ENCODE results near the gene ATP5PD.
"Not testable (repeated sequence)": the region's sequence is repeated elsewhere in the genome, so short reads cannot be mapped to it uniquely, and the experiment has no call there.

The ATP5PD gene

DNA sequence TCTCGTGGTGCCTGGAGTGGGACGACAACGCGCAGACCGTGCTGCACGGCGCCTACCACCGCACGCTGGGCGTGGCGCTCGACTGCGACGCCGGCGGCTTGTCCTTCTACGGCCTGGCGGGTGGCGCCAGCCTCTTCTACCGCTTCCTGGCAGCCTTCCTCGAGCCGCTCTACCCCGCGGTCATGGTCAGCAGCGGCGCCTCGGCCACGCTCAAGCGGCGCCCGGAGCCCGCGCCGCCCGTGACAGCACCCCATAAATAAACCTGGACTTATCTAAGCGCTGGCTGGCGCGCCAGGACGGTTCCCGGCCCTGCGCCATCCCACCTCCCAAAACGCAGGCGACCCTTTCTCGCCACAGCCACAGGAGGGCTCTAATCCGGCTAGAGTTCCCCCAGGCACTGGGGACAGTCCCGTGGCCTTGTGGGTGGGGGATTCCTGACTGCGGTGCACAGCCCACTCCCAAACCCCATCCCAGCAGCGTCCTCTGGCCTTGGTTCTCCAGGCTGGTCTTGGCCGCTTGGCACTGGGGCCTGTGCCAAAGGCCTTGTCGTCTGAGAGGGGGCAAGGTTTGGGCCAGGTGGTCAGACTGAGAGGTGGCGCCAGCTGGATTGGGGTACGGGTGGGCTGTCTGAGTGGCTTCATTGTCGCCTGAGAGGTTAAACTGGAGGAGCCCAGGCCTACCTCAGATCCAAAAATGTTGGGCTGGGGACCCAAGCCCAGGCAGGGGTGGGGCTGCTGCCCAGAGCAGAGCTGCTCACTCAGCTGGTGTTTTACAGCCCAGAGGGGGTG is 30.9 kb upstream of the ATP5PD start:
- H3K4me3 ChIP-seq (ENCODE audit: low read depth, low read length): no peak overlapping the region

DNA sequence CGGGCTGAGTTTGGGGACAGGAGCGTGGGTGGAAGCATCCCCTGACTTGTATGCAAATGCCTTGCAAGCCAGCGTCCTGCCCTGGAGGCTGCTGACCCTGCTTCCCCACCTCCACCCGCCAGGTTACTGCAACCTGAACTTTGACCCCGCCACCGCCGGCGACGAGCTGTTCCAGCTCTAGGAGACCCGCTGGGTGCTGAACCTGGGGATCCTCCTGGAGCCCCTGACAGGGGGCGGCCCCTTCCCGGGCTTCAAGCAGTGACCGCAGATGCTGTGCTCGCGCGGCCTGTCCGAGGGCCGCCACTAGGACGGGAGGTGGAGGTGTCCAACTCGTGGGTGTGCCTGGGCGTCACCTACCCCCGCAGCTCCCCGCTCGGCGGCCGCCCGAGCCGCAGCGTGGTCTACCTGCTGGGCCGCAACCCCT is 30.3 kb upstream of the ATP5PD start:
- Histone ChIP-seq H3K4me3 (ENCODE audit: low read depth, low read length) (no peak overlapping the region), H3K27me3 (no peaks in the 10 kb centered on the region), H3K9me3 (no peaks in the 10 kb centered on the region), H3K36me3 (no peaks in the 10 kb centered on the region), H3K4me1 (peaks cover 11% of the 10 kb centered on the region)
- no peak for DNase-seq
- TF ChIP-seq, protein P1, sequence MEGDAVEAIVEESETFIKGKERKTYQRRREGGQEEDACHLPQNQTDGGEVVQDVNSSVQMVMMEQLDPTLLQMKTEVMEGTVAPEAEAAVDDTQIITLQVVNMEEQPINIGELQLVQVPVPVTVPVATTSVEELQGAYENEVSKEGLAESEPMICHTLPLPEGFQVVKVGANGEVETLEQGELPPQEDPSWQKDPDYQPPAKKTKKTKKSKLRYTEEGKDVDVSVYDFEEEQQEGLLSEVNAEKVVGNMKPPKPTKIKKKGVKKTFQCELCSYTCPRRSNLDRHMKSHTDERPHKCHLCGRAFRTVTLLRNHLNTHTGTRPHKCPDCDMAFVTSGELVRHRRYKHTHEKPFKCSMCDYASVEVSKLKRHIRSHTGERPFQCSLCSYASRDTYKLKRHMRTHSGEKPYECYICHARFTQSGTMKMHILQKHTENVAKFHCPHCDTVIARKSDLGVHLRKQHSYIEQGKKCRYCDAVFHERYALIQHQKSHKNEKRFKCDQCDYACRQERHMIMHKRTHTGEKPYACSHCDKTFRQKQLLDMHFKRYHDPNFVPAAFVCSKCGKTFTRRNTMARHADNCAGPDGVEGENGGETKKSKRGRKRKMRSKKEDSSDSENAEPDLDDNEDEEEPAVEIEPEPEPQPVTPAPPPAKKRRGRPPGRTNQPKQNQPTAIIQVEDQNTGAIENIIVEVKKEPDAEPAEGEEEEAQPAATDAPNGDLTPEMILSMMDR (IDR thresholded peaks at IDR 0.05; ENCODE audit: low read depth, low read length): no peak

More for the DNA sequence above, 30.9 kb upstream of the ATP5PD start:
- Histone ChIP-seq H3K9me3 (no peaks in the 10 kb centered on the region), H3K27me3 (no peaks in the 10 kb centered on the region), H3K36me3 (no peaks in the 10 kb centered on the region), H3K4me1 (peaks cover 11% of the 10 kb centered on the region)
- no peak for DNase-seq
- TF ChIP-seq, protein P1 (IDR thresholded peaks at IDR 0.05; ENCODE audit: low read depth, low read length): no peak

DNA sequence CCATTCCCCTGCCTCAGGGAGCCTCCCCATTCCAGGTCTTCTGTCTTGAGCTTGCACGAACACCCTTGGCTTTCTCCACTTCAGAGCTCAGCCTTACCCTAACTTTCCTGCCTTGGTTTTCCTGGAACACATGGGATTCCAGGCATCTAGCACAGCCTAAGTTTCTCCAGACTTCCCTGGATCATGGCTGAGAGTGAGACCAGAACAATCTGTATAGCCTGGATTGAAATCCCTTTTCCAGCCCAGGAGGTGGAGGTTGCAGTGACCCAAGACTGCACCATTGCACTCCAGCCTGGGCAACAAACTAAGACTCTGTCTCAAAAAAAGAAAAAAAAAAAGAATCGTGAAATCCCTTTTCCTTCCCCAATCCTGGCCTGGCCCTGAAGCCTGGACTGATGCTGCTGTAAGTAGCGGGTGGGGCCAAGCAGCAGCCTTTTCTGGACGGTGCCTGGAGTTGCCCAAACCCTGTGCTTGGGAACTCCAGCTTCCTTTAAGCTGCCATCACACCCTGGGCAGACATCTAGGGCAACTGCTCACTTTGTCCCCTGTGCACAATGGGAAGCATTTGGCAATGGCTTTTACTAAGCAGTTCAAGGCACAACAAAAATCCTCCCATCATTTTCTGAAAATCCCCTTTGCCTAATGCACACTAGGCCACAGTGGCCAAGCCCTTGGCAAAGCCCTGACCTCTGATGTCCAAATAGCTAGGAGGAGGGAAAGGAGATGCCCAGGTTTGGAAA is 29.0 kb upstream of the ATP5PD start:
- H3K9me3 ChIP-seq: no peaks in the 10 kb centered on the region
- TF ChIP-seq, protein P1 (IDR thresholded peaks at IDR 0.05; ENCODE audit: low read depth, low read length): no peak
- H3K36me3 ChIP-seq: no peaks in the 10 kb centered on the region
- no peaks in the 10 kb centered on the region for H3K27me3 ChIP-seq
- H3K4me1 ChIP-seq: peaks cover 11% of the 10 kb centered on the region
- no peak overlapping the region for H3K4me3 ChIP-seq (ENCODE audit: low read depth, low read length)
- no peak for DNase-seq

DNA sequence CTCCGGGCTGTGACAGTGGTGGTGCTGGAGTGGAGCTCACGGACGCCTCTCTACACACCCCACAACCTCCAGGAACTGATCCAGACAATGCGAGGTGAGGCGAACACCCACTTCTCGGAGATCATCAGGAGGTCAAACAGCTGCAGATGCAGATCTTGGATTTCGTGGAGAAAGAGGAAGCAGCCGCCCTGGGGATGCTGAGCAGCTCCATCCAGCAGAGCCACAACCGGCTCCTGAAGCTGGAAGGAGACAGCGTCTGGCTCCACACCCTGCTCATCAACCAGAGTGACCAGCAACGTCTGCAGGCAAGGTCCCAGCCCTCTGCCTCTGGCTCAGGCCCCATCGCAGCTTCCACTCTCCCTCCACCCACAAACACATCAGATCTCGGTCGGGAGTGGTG is 27.8 kb upstream of the ATP5PD start:
- Histone ChIP-seq H3K27me3 (no peaks in the 10 kb centered on the region), H3K4me1 (peaks cover 11% of the 10 kb centered on the region), H3K9me3 (no peaks in the 10 kb centered on the region), H3K36me3 (no peaks in the 10 kb centered on the region), H3K4me3 (ENCODE audit: low read depth, low read length) (no peak overlapping the region)
- no peak for DNase-seq
- TF ChIP-seq, protein P1 (IDR thresholded peaks at IDR 0.05; ENCODE audit: low read depth, low read length): no peak

DNA sequence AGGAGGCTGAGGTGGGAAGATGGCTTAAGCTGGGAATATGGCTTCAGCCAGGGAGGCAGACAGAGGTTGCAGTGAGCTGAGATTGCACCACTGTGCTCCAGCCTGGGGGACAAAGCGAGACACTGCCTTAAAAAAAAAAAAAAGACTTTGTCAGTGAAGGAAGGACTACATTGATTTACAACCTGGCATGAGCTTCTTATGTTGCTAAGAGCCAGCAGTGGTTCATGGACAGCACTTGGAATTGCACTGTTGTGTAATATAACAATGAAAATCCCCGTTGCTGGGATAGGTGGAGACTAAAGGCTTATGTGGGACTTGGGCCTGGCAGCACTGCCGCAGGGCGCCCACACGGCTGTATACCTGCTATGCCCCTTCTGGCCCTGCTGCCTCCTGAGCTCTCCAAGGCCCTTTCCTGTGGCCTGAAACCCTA is 26.9 kb upstream of the ATP5PD start:
- Histone ChIP-seq H3K4me3 (ENCODE audit: low read depth, low read length) (no peak overlapping the region), H3K4me1 (peaks cover 3% of the 10 kb centered on the region), H3K36me3 (no peaks in the 10 kb centered on the region), H3K27me3 (no peaks in the 10 kb centered on the region), H3K9me3 (no peaks in the 10 kb centered on the region)
- DNase-seq: no peak
- TF ChIP-seq, protein P1 (IDR thresholded peaks at IDR 0.05; ENCODE audit: low read depth, low read length): no peak

DNA sequence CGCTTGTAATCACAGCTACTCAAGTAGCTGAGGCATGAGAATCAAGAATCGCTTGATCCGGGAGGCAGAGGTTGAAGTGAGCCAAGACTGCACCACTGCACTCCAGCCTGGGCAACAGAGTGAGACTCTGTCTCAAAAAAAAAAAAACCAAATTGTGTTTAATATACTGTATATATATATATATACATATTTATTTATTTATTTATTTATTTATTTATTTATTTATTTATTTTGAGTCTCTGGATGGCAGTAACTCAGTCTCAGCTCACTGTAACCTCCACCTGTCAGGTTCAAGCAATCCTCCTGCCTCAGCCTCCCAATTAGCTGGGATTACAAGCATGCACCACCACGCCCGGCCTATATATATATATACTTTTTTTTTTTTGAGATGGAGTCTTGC is 26.1 kb upstream of the ATP5PD start:
- H3K36me3 ChIP-seq; H3K9me3 ChIP-seq; H3K4me3 ChIP-seq (ENCODE audit: low read depth, low read length); DNase-seq; H3K27me3 ChIP-seq; H3K4me1 ChIP-seq: not testable (repeated sequence)

DNA sequence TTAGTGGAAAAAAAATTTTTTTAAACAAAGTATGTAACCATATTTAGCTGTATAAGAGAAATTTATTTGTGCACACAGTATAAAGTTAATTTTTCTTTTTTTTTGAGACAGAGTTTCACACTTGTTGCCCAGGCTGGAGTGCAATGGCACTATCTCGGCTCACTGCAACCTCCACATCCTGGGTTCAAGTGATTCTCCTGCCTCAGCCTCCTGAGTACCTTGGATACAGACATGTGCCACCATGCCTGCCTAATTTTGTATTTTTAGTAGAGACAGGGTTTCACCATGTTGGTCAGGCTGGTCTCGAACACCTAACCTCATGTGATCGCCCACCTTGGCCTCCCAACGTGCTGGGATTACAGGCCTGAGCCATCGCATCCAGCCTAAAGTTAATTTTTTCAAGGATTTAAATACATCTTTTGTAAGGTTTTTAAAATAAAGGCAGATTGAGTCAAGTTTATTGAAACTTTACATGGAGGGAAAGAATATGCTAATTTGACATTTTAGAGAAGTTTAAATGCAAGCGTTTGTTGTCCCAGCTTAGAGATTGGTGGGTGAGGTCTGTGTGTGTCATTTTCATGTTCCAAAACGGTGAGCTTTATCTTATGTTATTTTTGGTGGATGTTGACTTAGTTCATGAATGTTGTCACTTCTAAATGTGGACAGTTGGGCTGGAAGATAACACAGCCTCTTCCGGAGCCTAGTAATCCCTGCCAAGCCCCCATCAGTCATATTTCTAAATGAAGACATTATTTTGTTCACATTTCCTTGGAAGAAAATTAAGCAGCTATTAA is 24.9 kb upstream of the ATP5PD start:
- not testable (repeated sequence) for DNase-seq; H3K27me3 ChIP-seq; H3K4me1 ChIP-seq; H3K4me3 ChIP-seq (ENCODE audit: low read depth, low read length); H3K36me3 ChIP-seq; H3K9me3 ChIP-seq

All from BE2C (cell line).